ENCODE data around the gene SLC6A19. TPM values are rescaled to one million over a fixed set of nuclear protein-coding genes. Genes with fewer than 3 reads are reported as not detected.

The SLC6A19 gene
- total RNA-seq, 2 donors from 2014 or later: 0.09 to 0.15 TPM

GRCh38 chr5:1221721-1222120 is 20.3 kb downstream of the SLC6A19 start:
- Mint-ChIP-seq H3K9me3 (no peaks in the 10 kb centered on the region), H3K27ac (no peak overlapping the region), H3K36me3 (ENCODE audit: low read depth) (no peaks in the 10 kb centered on the region), H3K27me3 (ENCODE audit: insufficient read depth) (no peaks in the 10 kb centered on the region), H3K4me3 (no peak overlapping the region), H3K4me1 (no peaks in the 10 kb centered on the region)
- WGBS, 2 experiments (ENCODE audit: insufficient coverage in 1 of 2, insufficient read length in 1 of 2): 90 to 91% methylated on average over 7 to 10 of the region's 10 CpGs
- H3K27me3 ChIP-seq (ENCODE audit: control insufficient read depth, insufficient read depth, low read length, poor library complexity, severe bottlenecking): no peaks in the 10 kb centered on the region
- H3K9me3 ChIP-seq (ENCODE audit: control insufficient read depth, low read length): no peaks in the 10 kb centered on the region
- H3K4me1 ChIP-seq (ENCODE audit: control insufficient read depth, insufficient read depth, low read length): no peaks in the 10 kb centered on the region
- DNase-seq: no peak
- no peak overlapping the region for H3K27ac ChIP-seq (ENCODE audit: low read depth, low read length)
- H3K36me3 ChIP-seq (ENCODE audit: control insufficient read depth, insufficient read depth, low read length): no peaks in the 10 kb centered on the region
- H3K4me3 ChIP-seq (ENCODE audit: low read length): no peak overlapping the region
- no peak overlapping the region for H3K9ac ChIP-seq (ENCODE audit: extremely low read depth, low read length, poor library complexity, severe bottlenecking)
- TF ChIP-seq CTCF (conservative IDR thresholded peaks at IDR 0.05): no peak

GRCh38 chr5:1222147-1222546 is 20.8 kb downstream of the SLC6A19 start:
- 85 to 88% methylated on average over 9 of the region's 9 CpGs for WGBS, 2 experiments (ENCODE audit: insufficient coverage in 1 of 2, insufficient read length in 1 of 2)
- Histone ChIP-seq H3K4me1 (ENCODE audit: control insufficient read depth, insufficient read depth, low read length) (no peaks in the 10 kb centered on the region), H3K4me3 (ENCODE audit: low read length) (no peak overlapping the region), H3K27ac (ENCODE audit: low read depth, low read length) (no peak overlapping the region), H3K27me3 (ENCODE audit: control insufficient read depth, insufficient read depth, low read length, poor library complexity, severe bottlenecking) (no peaks in the 10 kb centered on the region), H3K36me3 (ENCODE audit: control insufficient read depth, insufficient read depth, low read length) (no peaks in the 10 kb centered on the region), H3K9me3 (ENCODE audit: control insufficient read depth, low read length) (no peaks in the 10 kb centered on the region), H3K9ac (ENCODE audit: extremely low read depth, low read length, poor library complexity, severe bottlenecking) (no peak overlapping the region)
- no peaks in the 10 kb centered on the region for H3K4me1 Mint-ChIP-seq
- no peak overlapping the region for H3K4me3 Mint-ChIP-seq
- DNase-seq: no peak
- no peaks in the 10 kb centered on the region for H3K27me3 Mint-ChIP-seq (ENCODE audit: insufficient read depth)
- no peaks in the 10 kb centered on the region for H3K36me3 Mint-ChIP-seq (ENCODE audit: low read depth)
- H3K27ac Mint-ChIP-seq: no peak overlapping the region
- no peak for TF ChIP-seq CTCF (conservative IDR thresholded peaks at IDR 0.05)
- no peaks in the 10 kb centered on the region for H3K9me3 Mint-ChIP-seq

- 92 to 96% methylated on average over 14 to 27 of the region's 27 CpGs for WGBS, 2 experiments (ENCODE audit: insufficient coverage in 1 of 2, insufficient read length in 1 of 2)
- H3K27me3 Mint-ChIP-seq (ENCODE audit: insufficient read depth): no peaks in the 10 kb centered on the region
- no peak overlapping the region for H3K4me3 ChIP-seq (ENCODE audit: low read length)
- no peaks in the 10 kb centered on the region for H3K36me3 Mint-ChIP-seq (ENCODE audit: low read depth)
- H3K36me3 ChIP-seq (ENCODE audit: control insufficient read depth, insufficient read depth, low read length): no peaks in the 10 kb centered on the region
- H3K9ac ChIP-seq (ENCODE audit: extremely low read depth, low read length, poor library complexity, severe bottlenecking): no peak overlapping the region
- H3K4me1 Mint-ChIP-seq: no peaks in the 10 kb centered on the region
- no peaks in the 10 kb centered on the region for H3K4me1 ChIP-seq (ENCODE audit: control insufficient read depth, insufficient read depth, low read length)
- H3K27ac ChIP-seq (ENCODE audit: low read depth, low read length): no peak overlapping the region
- no peak overlapping the region for H3K4me3 Mint-ChIP-seq
- H3K9me3 Mint-ChIP-seq: no peaks in the 10 kb centered on the region
- no peak for TF ChIP-seq CTCF (conservative IDR thresholded peaks at IDR 0.05)
- no peak overlapping the region for H3K27ac Mint-ChIP-seq
- no peaks in the 10 kb centered on the region for H3K27me3 ChIP-seq (ENCODE audit: control insufficient read depth, insufficient read depth, low read length, poor library complexity, severe bottlenecking)
- H3K9me3 ChIP-seq (ENCODE audit: control insufficient read depth, low read length): no peaks in the 10 kb centered on the region
- DNase-seq: no peak
Measured at GRCh38 chr5:1222621-1223277, 21.4 kb downstream of the SLC6A19 start.

All from endodermal cell (in vitro differentiated cells).